GM20431 (cell line): ENCODE measurements around the gene RITA1.
"Not testable (repeated sequence)": the region's sequence is repeated elsewhere in the genome, so short reads cannot be mapped to it uniquely, and the experiment has no call there.

ENCODE experiments used
- in situ Hi-C: fragments of 300-500 bp; cut with MseI, MboI; formaldehyde crosslinking; loops from one replicate; pipeline ENCODE4 v1.15.0; 2020; ENCODE audit warnings: low sequenced_read_pairs; ENCODE audit not compliant: unreplicated experiment

Gene RITA1

GRCh38 chr12:113185180-113186032, at the start of gene RITA1, which contains the start of gene DDX54:
Gene RITA1, plus strand, starts transcription at chr12:113185721. Its CDS starts 1,026 bp downstream, at chr12:113186747.
Gene DDX54, minus strand, starts transcription at chr12:113185478. Its CDS starts 27 bp downstream, at chr12:113185451.
- in situ Hi-C loops: no loop called here

- in situ Hi-C loops: no loop called here
Observed at GRCh38 chr12:113136128-113136989, 49.2 kb upstream of the RITA1 start.

GRCh38 chr12:113136990-113137511, 48.5 kb upstream of the RITA1 start:
- in situ Hi-C loops: no loop called here

GRCh38 chr12:113137861-113138783, 47.4 kb upstream of the RITA1 start:
- in situ Hi-C loops: no loop called here

GRCh38 chr12:113138826-113139225, 46.7 kb upstream of the RITA1 start:
- in situ Hi-C loops: no loop called here

- in situ Hi-C loops: no loop called here
Observed at GRCh38 chr12:113140706-113141105, 44.8 kb upstream of the RITA1 start.

GRCh38 chr12:113141716-113142115, 43.8 kb upstream of the RITA1 start:
- in situ Hi-C loops: not testable (repeated sequence)

GRCh38 chr12:113142173-113142885, 43.2 kb upstream of the RITA1 start:
- in situ Hi-C loops: no loop called here

GRCh38 chr12:113142886-113143332, 42.6 kb upstream of the RITA1 start:
- in situ Hi-C loops: no loop called here

- in situ Hi-C loops: no loop called here
Observed at GRCh38 chr12:113143959-113144358, 41.6 kb upstream of the RITA1 start.

GRCh38 chr12:113144806-113145205, 40.7 kb upstream of the RITA1 start:
- in situ Hi-C loops: no loop called here

- in situ Hi-C loops: no loop called here
Observed at GRCh38 chr12:113145720-113146551, 39.6 kb upstream of the RITA1 start.

- in situ Hi-C loops: no loop called here
Observed at GRCh38 chr12:113146999-113147398, 38.5 kb upstream of the RITA1 start.

- in situ Hi-C loops: loop anchor here (10.0 kb wide), 1 partner anchor 105 kb away; no protein-coding TSS in a partner anchor
Observed at GRCh38 chr12:113149361-113150150, 36.0 kb upstream of the RITA1 start, which contains the start of gene CFAP73. Gene CFAP73, plus strand, starts transcription at chr12:113149724. Its CDS starts 134 bp downstream, at chr12:113149858.

GRCh38 chr12:113151655-113152054, 33.9 kb upstream of the RITA1 start:
- in situ Hi-C loops: loop anchor here (10.0 kb wide), 1 partner anchor 107 kb away; no protein-coding TSS in a partner anchor

- in situ Hi-C loops: loop anchor here (10.0 kb wide), 1 partner anchor 108 kb away; no protein-coding TSS in a partner anchor
Observed at GRCh38 chr12:113152196-113152834, 33.2 kb upstream of the RITA1 start.
